ENCODE measurements around the gene PPARG. TPM values are rescaled to one million over a fixed set of nuclear protein-coding genes. Genes with fewer than 3 reads are reported as not detected.

The PPARG gene
- polyA plus RNA-seq, 1 donor (not counting 4 experiments of a cell fraction or from before 2014, with no cell fraction given), result 3.1 TPM

- H3K9me1 ChIP-seq (ENCODE audit: control insufficient read depth, extremely low read depth, insufficient read depth, low read length), result no peaks in the 10 kb centered on the region
- H3K36me3 ChIP-seq (ENCODE audit: control insufficient read depth in 2 of 2, extremely low read depth in 1 of 2, insufficient read depth in 2 of 2, low read length in 2 of 2), result no peaks in the 10 kb centered on the region
- H3K27me3 ChIP-seq (ENCODE audit: control insufficient read depth, extremely low read depth, insufficient read depth, low read length), result peaks cover 3% of the 10 kb centered on the region
- no peaks in the 10 kb centered on the region for H4K20me1 ChIP-seq (ENCODE audit: control insufficient read depth, extremely low read depth, insufficient read depth, low read length)
- dilution Hi-C loops (cut with MboI; ENCODE audit: extremely low pct_ligation_motif_present, low sequenced_read_pairs), result no loop called here
- TF ChIP-seq, protein P1, sequence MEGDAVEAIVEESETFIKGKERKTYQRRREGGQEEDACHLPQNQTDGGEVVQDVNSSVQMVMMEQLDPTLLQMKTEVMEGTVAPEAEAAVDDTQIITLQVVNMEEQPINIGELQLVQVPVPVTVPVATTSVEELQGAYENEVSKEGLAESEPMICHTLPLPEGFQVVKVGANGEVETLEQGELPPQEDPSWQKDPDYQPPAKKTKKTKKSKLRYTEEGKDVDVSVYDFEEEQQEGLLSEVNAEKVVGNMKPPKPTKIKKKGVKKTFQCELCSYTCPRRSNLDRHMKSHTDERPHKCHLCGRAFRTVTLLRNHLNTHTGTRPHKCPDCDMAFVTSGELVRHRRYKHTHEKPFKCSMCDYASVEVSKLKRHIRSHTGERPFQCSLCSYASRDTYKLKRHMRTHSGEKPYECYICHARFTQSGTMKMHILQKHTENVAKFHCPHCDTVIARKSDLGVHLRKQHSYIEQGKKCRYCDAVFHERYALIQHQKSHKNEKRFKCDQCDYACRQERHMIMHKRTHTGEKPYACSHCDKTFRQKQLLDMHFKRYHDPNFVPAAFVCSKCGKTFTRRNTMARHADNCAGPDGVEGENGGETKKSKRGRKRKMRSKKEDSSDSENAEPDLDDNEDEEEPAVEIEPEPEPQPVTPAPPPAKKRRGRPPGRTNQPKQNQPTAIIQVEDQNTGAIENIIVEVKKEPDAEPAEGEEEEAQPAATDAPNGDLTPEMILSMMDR (optimal IDR thresholded peaks at IDR 0.05 in 1 of 3, IDR thresholded peaks at IDR 0.05 in 1 of 3, conservative IDR thresholded peaks at IDR 0.05 in 1 of 3; ENCODE audit: extremely low read depth in 1 of 3, insufficient read depth in 2 of 3, low read length in 3 of 3), result no peak
- TF ChIP-seq EZH2 (IDR thresholded peaks at IDR 0.05; ENCODE audit: low read length), result no peak
- no peak overlapping the region for H3K27ac ChIP-seq (ENCODE audit: control insufficient read depth, insufficient read depth, low read length)
- DNase-seq (ENCODE audit: low read depth, low spot score), result no peak
- no peak overlapping the region for H3K9ac ChIP-seq (ENCODE audit: control insufficient read depth, extremely low read depth, insufficient read depth, low read length)
- H3K4me2 ChIP-seq (ENCODE audit: control insufficient read depth, extremely low read depth, insufficient read depth, low read depth, low read length), result no peak overlapping the region
- no peak overlapping the region for H3K4me3 ChIP-seq (ENCODE audit: control insufficient read depth in 2 of 3, extremely low read depth in 1 of 3, insufficient read depth in 2 of 3, low read depth in 1 of 3, low read length in 3 of 3)
- no peaks in the 10 kb centered on the region for H3K4me1 ChIP-seq (ENCODE audit: control insufficient read depth, extremely low read depth, insufficient read depth, low read length)
- no peak for FAIRE-seq
- no peak overlapping the region for H2AFZ ChIP-seq (ENCODE audit: control insufficient read depth, low read length)
- no peaks in the 10 kb centered on the region for H3K9me3 ChIP-seq (ENCODE audit: control insufficient read depth, low read depth, low read length)
- H3K79me2 ChIP-seq (ENCODE audit: control insufficient read depth, insufficient read depth, low read length), result no peaks in the 10 kb centered on the region
Observed at GRCh38 chr3:12363397-12364195, 74.7 kb downstream of the PPARG start.

DNA sequence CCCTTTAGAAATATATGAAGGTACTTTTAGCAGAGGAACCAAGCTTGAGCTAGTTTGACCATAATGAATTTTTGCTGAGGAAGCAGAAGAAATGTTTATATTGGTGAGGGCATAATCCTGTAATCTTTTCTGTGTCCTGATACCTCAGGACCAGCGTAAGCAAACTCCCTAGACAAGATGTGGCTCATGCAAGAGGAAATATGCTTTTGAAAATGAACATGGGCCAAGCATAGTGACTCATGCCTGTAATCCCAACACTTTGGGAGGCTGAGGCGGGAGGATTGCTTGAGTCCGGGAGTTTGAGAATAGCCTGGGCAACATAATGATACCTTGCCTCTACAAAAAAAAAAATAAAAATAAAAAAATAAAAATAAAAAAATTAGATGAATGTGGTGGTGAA lies 78.5 kb downstream of the PPARG start:
- Histone ChIP-seq H3K36me3 (ENCODE audit: control insufficient read depth in 2 of 2, extremely low read depth in 1 of 2, insufficient read depth in 2 of 2, low read length in 2 of 2) (no peaks in the 10 kb centered on the region), H3K4me2 (ENCODE audit: control insufficient read depth, extremely low read depth, insufficient read depth, low read depth, low read length) (no peak overlapping the region), H3K9me3 (ENCODE audit: control insufficient read depth, low read depth, low read length) (no peaks in the 10 kb centered on the region), H3K4me3 (ENCODE audit: control insufficient read depth in 2 of 3, extremely low read depth in 1 of 3, insufficient read depth in 2 of 3, low read depth in 1 of 3, low read length in 3 of 3) (no peak overlapping the region), H3K27ac (ENCODE audit: control insufficient read depth, insufficient read depth, low read length) (no peak overlapping the region), H3K4me1 (ENCODE audit: control insufficient read depth, extremely low read depth, insufficient read depth, low read length) (no peaks in the 10 kb centered on the region), H3K79me2 (ENCODE audit: control insufficient read depth, insufficient read depth, low read length) (no peaks in the 10 kb centered on the region), H2AFZ (ENCODE audit: control insufficient read depth, low read length) (no peak overlapping the region), H4K20me1 (ENCODE audit: control insufficient read depth, extremely low read depth, insufficient read depth, low read length) (no peaks in the 10 kb centered on the region), H3K9me1 (ENCODE audit: control insufficient read depth, extremely low read depth, insufficient read depth, low read length) (no peaks in the 10 kb centered on the region), H3K27me3 (ENCODE audit: control insufficient read depth, extremely low read depth, insufficient read depth, low read length) (peaks cover 10% of the 10 kb centered on the region), H3K9ac (ENCODE audit: control insufficient read depth, extremely low read depth, insufficient read depth, low read length) (no peak overlapping the region)
- DNase-seq (ENCODE audit: low read depth, low spot score) (no peak), FAIRE-seq (no peak)
- TF ChIP-seq, protein P1 (optimal IDR thresholded peaks at IDR 0.05 in 1 of 3, IDR thresholded peaks at IDR 0.05 in 1 of 3, conservative IDR thresholded peaks at IDR 0.05 in 1 of 3; ENCODE audit: extremely low read depth in 1 of 3, insufficient read depth in 2 of 3, low read length in 3 of 3), result no peak
- TF ChIP-seq EZH2 (IDR thresholded peaks at IDR 0.05; ENCODE audit: low read length), result no peak
- dilution Hi-C loops (cut with MboI; ENCODE audit: extremely low pct_ligation_motif_present, low sequenced_read_pairs), result no loop called here
